Mesenchymal stem cell (in vitro differentiated cells and primary cell): ENCODE data around the gene APBA1.
A peak's percentile ranks its signal among the peaks of the same experiment; 100 is the strongest.
"Not testable (repeated sequence)": the region's sequence is repeated elsewhere in the genome, so short reads cannot be mapped to it uniquely, and the experiment has no call there.

ENCODE experiments used
- DNase-seq: peaks from one replicate; pipeline ENCODE4 v3.0.0-alpha.2; 2013
- H2AFZ ChIP-seq: one replicate; pipeline ENCODE4 v1.6.1; 2013; ENCODE audit warnings: low read depth, mild to moderate bottlenecking, control low read depth, inconsistent platforms, low read length, moderate library complexity
- H2AK5ac ChIP-seq: 2 replicates; pipeline ENCODE4 v1.6.1; 2013; ENCODE audit warnings: low read length, moderate library complexity, mild to moderate bottlenecking, inconsistent platforms; ENCODE audit not compliant: severe bottlenecking
- H2BK120ac ChIP-seq: one replicate; pipeline ENCODE4 v1.6.1; 2013; ENCODE audit warnings: low read depth, mild to moderate bottlenecking, inconsistent platforms, low read length, moderate library complexity
- H2BK12ac ChIP-seq, 2 experiments: one replicate each; pipeline ENCODE4 v1.6.1; 2013; ENCODE audit warnings: inconsistent platforms in 2 of 2, low read length in 2 of 2, mild to moderate bottlenecking in 2 of 2, moderate library complexity in 2 of 2, control low read depth in 1 of 2
- H2BK15ac ChIP-seq: one replicate; pipeline ENCODE4 v1.6.1; 2013; ENCODE audit warnings: mild to moderate bottlenecking, low read depth, inconsistent platforms; ENCODE audit not compliant: poor library complexity, severe bottlenecking
- H2BK5ac ChIP-seq: 2 replicates; pipeline ENCODE4 v1.6.1; 2013; ENCODE audit warnings: low read depth, mild to moderate bottlenecking, low read length, control low read depth, inconsistent platforms; ENCODE audit not compliant: poor library complexity, severe bottlenecking
- H3K14ac ChIP-seq, 2 experiments: one replicate each; pipeline ENCODE4 v1.6.1; 2013; ENCODE audit warnings: inconsistent platforms in 2 of 2, low read length in 2 of 2, control low read depth in 1 of 2, mild to moderate bottlenecking in 1 of 2, moderate library complexity in 1 of 2
- H3K18ac ChIP-seq, 2 experiments: one replicate each; pipeline ENCODE4 v1.6.1; 2013; ENCODE audit warnings: inconsistent platforms in 2 of 2, low read length in 2 of 2, control low read depth in 1 of 2, low read depth in 1 of 2, mild to moderate bottlenecking in 1 of 2
- H3K23ac ChIP-seq, 2 experiments: one replicate each; pipeline ENCODE4 v1.6.1; 2013; ENCODE audit warnings: inconsistent platforms in 2 of 2, low read length in 2 of 2, mild to moderate bottlenecking in 2 of 2, moderate library complexity in 2 of 2, control low read depth in 1 of 2
- H3K27ac ChIP-seq: 2 replicates; pipeline ENCODE4 v1.5.1; 2013; ENCODE audit warnings: mild to moderate bottlenecking, moderate library complexity, low read length, control low read depth, inconsistent platforms; ENCODE audit not compliant: poor library complexity, severe bottlenecking
- H3K27me3 ChIP-seq, 2 experiments: 2 replicates each; pipeline versions ENCODE4 v1.6.1 to v1.7.0; 2013; ENCODE audit warnings: low read length in 2 of 2, mild to moderate bottlenecking in 2 of 2, moderate library complexity in 2 of 2, control low read depth in 1 of 2, inconsistent platforms in 1 of 2; ENCODE audit not compliant: control insufficient read depth in 1 of 2, insufficient read depth in 1 of 2
- H3K36me3 ChIP-seq, 2 experiments: 2 replicates each; pipeline versions ENCODE4 v1.6.1 to v1.7.0; 2013; ENCODE audit warnings: low read length in 2 of 2, control low read depth in 1 of 2, inconsistent platforms in 1 of 2, low read depth in 1 of 2, mild to moderate bottlenecking in 1 of 2; ENCODE audit not compliant: insufficient read depth in 2 of 2, control insufficient read depth in 1 of 2
- H3K4ac ChIP-seq, 2 experiments: one replicate each; pipeline ENCODE4 v1.6.1; 2013; ENCODE audit warnings: inconsistent platforms in 2 of 2, low read length in 2 of 2, mild to moderate bottlenecking in 2 of 2, moderate library complexity in 2 of 2, control low read depth in 1 of 2, low read depth in 1 of 2
- H3K4me1 ChIP-seq: 2 replicates; pipeline ENCODE4 v1.6.1; 2013; ENCODE audit warnings: low read depth, low read length, control low read depth; ENCODE audit not compliant: control insufficient read depth, insufficient read depth
- H3K4me2 ChIP-seq: 2 replicates; pipeline ENCODE4 v1.6.1; 2013; ENCODE audit warnings: low read length, mild to moderate bottlenecking, inconsistent platforms; ENCODE audit not compliant: poor library complexity, severe bottlenecking
- H3K4me3 ChIP-seq, 2 experiments: 2 replicates each; pipeline versions ENCODE4 v1.5.1 to v1.7.0; 2013; ENCODE audit warnings: low read length in 2 of 2, mild to moderate bottlenecking in 2 of 2, control low read depth in 1 of 2, low read depth in 1 of 2; ENCODE audit not compliant: insufficient read depth in 1 of 2
- H3K79me1 ChIP-seq: replicated peaks from 2 replicates; pipeline ENCODE4 v1.6.1; 2013; ENCODE audit warnings: mild to moderate bottlenecking, control low read depth, low read length, inconsistent platforms; ENCODE audit not compliant: poor library complexity, severe bottlenecking
- H3K9ac ChIP-seq: 2 replicates; pipeline ENCODE4 v1.7.0; 2013; ENCODE audit warnings: mild to moderate bottlenecking, low read length, moderate library complexity
- H3K9me3 ChIP-seq: 2 replicates; pipeline ENCODE4 v1.7.0; 2013; ENCODE audit warnings: mild to moderate bottlenecking, low read length; ENCODE audit not compliant: control insufficient read depth
- H4K8ac ChIP-seq: one replicate; pipeline ENCODE4 v1.6.1; 2013; ENCODE audit warnings: inconsistent platforms, mild to moderate bottlenecking, low read length, moderate library complexity
- H4K91ac ChIP-seq: one replicate; pipeline ENCODE4 v1.6.1; 2013; ENCODE audit warnings: mild to moderate bottlenecking, low read length, inconsistent platforms
- WGBS: methylation state at CpG from one replicate; pipeline ENCODE4 v1.1.7; 2013; ENCODE audit warnings: mixed read lengths; 5-methylcytosine and 5-hydroxymethylcytosine counted together

APBA1 gene

DNA sequence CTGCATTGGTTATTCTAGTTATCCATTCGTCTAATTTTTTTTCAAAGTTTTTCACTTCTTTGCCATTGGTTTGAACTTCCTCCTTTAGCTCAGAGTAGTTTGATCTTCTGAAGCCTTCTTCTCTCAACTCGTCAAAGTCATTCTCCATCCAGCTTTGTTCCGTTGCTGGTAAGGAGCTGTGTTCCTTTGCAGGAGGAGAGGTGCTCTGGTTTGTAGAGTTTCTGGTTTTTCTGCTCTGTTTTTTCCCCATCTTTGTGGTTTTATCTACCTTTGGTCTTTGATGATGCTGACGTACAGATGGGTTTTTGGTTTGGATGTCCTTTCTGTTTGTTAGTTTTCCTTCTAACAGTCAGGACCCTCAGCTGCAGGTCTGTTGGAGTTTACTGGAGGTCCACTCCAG, 232.5 kb downstream of the APBA1 start:
- H2BK15ac ChIP-seq, H3K27ac ChIP-seq, H3K27me3 ChIP-seq, H3K36me3 ChIP-seq, H2AFZ ChIP-seq, H3K9me3 ChIP-seq, H3K18ac ChIP-seq, H2BK12ac ChIP-seq, H4K8ac ChIP-seq, H4K91ac ChIP-seq, H2BK120ac ChIP-seq, H3K14ac ChIP-seq, DNase-seq, H3K79me1 ChIP-seq, H2BK5ac ChIP-seq, H3K23ac ChIP-seq, H2AK5ac ChIP-seq, H3K9ac ChIP-seq, H3K4me3 ChIP-seq, H3K4me2 ChIP-seq, H3K4ac ChIP-seq: not testable (repeated sequence)
- WGBS = 92% methylated on average over 2 of the region's 4 CpGs
- peaks cover 20% of the 10 kb centered on the region for H3K4me1 ChIP-seq

DNA sequence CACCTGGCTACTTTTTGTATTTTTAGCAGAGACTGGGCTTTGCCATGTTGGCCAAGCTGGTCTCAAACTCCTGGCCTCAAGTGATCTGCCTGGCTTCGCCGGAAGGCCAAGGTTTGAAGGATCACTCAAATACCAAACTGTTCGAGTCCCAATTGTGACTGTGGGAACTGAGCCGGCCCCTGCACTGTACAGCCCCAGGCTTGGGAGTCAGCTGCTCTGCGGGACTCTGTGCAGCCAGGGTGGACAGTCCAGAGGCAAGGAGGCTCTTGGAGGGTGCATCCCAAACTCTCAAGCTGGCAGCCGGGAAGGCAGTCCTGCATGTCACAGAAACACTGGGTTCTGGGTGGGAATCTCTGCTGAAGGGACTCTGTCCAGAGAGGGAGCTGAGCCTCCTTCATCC, 238.2 kb downstream of the APBA1 start:
- H3K4me1 ChIP-seq = peaks cover 5% of the 10 kb centered on the region
- H4K8ac ChIP-seq = no peak overlapping the region
- H3K27ac ChIP-seq = no peak overlapping the region
- peak overlapping the region; percentile 1 for H2AK5ac ChIP-seq
- H2AFZ ChIP-seq = no peak overlapping the region
- H3K9me3 ChIP-seq = no peaks in the 10 kb centered on the region
- H3K4me2 ChIP-seq = no peak overlapping the region
- peaks cover 4 to 10% of the 10 kb centered on the region in 2 experiments for H3K36me3 ChIP-seq
- no peak overlapping the region for H3K18ac ChIP-seq
- H3K9ac ChIP-seq = no peak overlapping the region
- no peak for DNase-seq
- no peak overlapping the region for H3K4ac ChIP-seq
- 97% methylated on average over 6 of the region's 6 CpGs for WGBS
- no peak overlapping the region for H2BK5ac ChIP-seq
- no peaks in the 10 kb centered on the region for H3K79me1 ChIP-seq
- no peak overlapping the region for H2BK120ac ChIP-seq
- no peak overlapping the region for H4K91ac ChIP-seq
- no peak overlapping the region for H3K4me3 ChIP-seq
- no peak overlapping the region for H3K14ac ChIP-seq
- no peak overlapping the region for H2BK15ac ChIP-seq
- H3K27me3 ChIP-seq = no peaks in the 10 kb centered on the region
- H2BK12ac ChIP-seq = no peak overlapping the region
- H3K23ac ChIP-seq = no peak overlapping the region

GRCh38 chr9:69433392-69433791, 238.8 kb downstream of the APBA1 start:
- Histone ChIP-seq H2AFZ (no peak overlapping the region), H3K4ac (no peak overlapping the region), H2BK5ac (no peak overlapping the region), H3K23ac (no peak overlapping the region), H3K4me1 (peaks cover 5% of the 10 kb centered on the region), H2BK120ac (no peak overlapping the region), H3K4me3 (no peak overlapping the region), H2BK12ac (no peak overlapping the region), H3K14ac (no peak overlapping the region), H3K27ac (no peak overlapping the region), H3K4me2 (no peak overlapping the region), H3K9ac (no peak overlapping the region), H2BK15ac (no peak overlapping the region), H3K79me1 (no peaks in the 10 kb centered on the region), H3K27me3 (no peaks in the 10 kb centered on the region), H4K8ac (no peak overlapping the region), H3K18ac (no peak overlapping the region), H3K36me3 (peaks cover 4 to 10% of the 10 kb centered on the region in 2 experiments), H2AK5ac (no peak overlapping the region), H4K91ac (no peak overlapping the region), H3K9me3 (no peaks in the 10 kb centered on the region)
- no peak for DNase-seq
- no CpG with 5 or more reads among the region's 1 CpG for WGBS

- Histone ChIP-seq H3K18ac (no peak overlapping the region), H2BK120ac (no peak overlapping the region)
- 87% methylated on average over 11 of the region's 11 CpGs for WGBS
Observed at GRCh38 chr9:69432623-69433022, 239.5 kb downstream of the APBA1 start.

More at GRCh38 chr9:69432623-69433022, 239.5 kb downstream of the APBA1 start:
- Histone ChIP-seq H3K79me1 (no peaks in the 10 kb centered on the region), H3K4me2 (no peak overlapping the region), H2BK12ac (no peak overlapping the region), H3K36me3 (peaks cover 7 to 10% of the 10 kb centered on the region in 2 experiments), H2BK5ac (no peak overlapping the region), H3K27ac (no peak overlapping the region), H3K27me3 (no peaks in the 10 kb centered on the region), H3K14ac (no peak overlapping the region), H3K4me3 (no peak overlapping the region), H2AK5ac (no peak overlapping the region), H3K23ac (no peak overlapping the region), H2AFZ (no peak overlapping the region), H3K4me1 (peaks cover 5% of the 10 kb centered on the region), H3K4ac (no peak overlapping the region), H4K91ac (no peak overlapping the region), H3K9ac (no peak overlapping the region), H2BK15ac (no peak overlapping the region), H4K8ac (no peak overlapping the region), H3K9me3 (no peaks in the 10 kb centered on the region)
- DNase-seq = no peak
